OCI-LY3 (cell line): ENCODE data around the gene TSC1.

ENCODE experiments used
- CTCF ChIP-seq: fragments of 200-600, 300-600 bp; sonication (generic); IDR thresholded peaks from 2 replicates; pipeline ENCODE4 v1.5.1; 2014; ENCODE audit warnings: antibody characterized with exemption, low read length, low read depth
- EZH2phosphoT487 ChIP-seq: fragments of 200-600 bp; shearing (Covaris generic); IDR thresholded peaks from 2 replicates; pipeline ENCODE4 v1.6.1; 2018; ENCODE audit warnings: antibody characterized with exemption, mixed run types, low read depth

- TF ChIP-seq CTCF (no peak), EZH2phosphoT487 (no peak)
Measured at GRCh38 chr9:132894346-132894745, 50.1 kb downstream of the TSC1 start.
